Colonic mucosa (tissue), 2 donors: Measurements from ENCODE around the gene KPNA6. TPM values are rescaled to one million over a fixed set of nuclear protein-coding genes. Genes with fewer than 3 reads are reported as not detected.

Experiments used
- microRNA-seq: library from miRNA; unstranded; fragments of <30 nt; microRNA quantifications from one replicate; pipeline ENCODE4, GENCODE V29; 2019
- total RNA-seq, 2 donors: library from RNA; stranded (reverse); fragmentation: NEBNext Ultra II Directional in 1 of 2; extraction: Animal tissue kit (Norgen Biotek cat#: 25700) in 1 of 2; gene quantifications; one replicate each; pipeline ENCODE4 v1.2.1, GENCODE V29; 2021
- donor health status: DM: no; HTN: no; CAD: no.
- donor health status: DM: no; HTN: no; CAD: no.

The KPNA6 gene
- total RNA-seq, 2 donors from 2014 or later, result 56.7 to 66.9 TPM

Small RNAs within 50 kb of the gene (microRNA-seq; reads per million reads assigned to microRNA genes)
- not detected for gene MIR5585

Other genes with a start within 250 kb of the KPNA6 start
- 100 to 1,000 TPM; 240 to 332 TPM for gene PTP4A2, start 169.7 kb upstream of the KPNA6 start, total RNA-seq
- gene KHDRBS1, start 94.2 kb upstream of the KPNA6 start, total RNA-seq, result 100 to 1,000 TPM; 105 to 147 TPM
- gene TMEM39B, start 35.1 kb upstream of the KPNA6 start, total RNA-seq, result 10 to 100 TPM; 12.3 to 18.2 TPM
- 10 to 100 TPM; 32.5 to 47.7 TPM for gene TXLNA, start 71.6 kb downstream of the KPNA6 start, total RNA-seq
- gene CCDC28B, start 92.5 kb downstream of the KPNA6 start, total RNA-seq, result 1 to 10 TPM; 2.8 to 5.1 TPM
- gene IQCC, start 97.6 kb downstream of the KPNA6 start, total RNA-seq, result 1 to 10 TPM; 1.8 to 4.3 TPM
- gene DCDC2B, start 101.0 kb downstream of the KPNA6 start, total RNA-seq, result not detected
- 10 to 100 TPM; 20.3 to 27.0 TPM for gene TMEM234, start 114.3 kb downstream of the KPNA6 start, total RNA-seq
- 100 to 1,000 TPM; 142 to 264 TPM for gene EIF3I, start 114.4 kb downstream of the KPNA6 start, total RNA-seq
- gene FAM167B, start 139.2 kb downstream of the KPNA6 start, total RNA-seq, result 1 to 10 TPM; 4.2 to 5.5 TPM
- 10 to 100 TPM in 1 of 2 donors, 1 to 10 TPM in 1; 3.7 to 24.7 TPM for gene LCK, start 143.2 kb downstream of the KPNA6 start, total RNA-seq
- gene HDAC1, start 184.0 kb downstream of the KPNA6 start, total RNA-seq, result 100 to 1,000 TPM; 226 to 291 TPM
- 100 to 1,000 TPM; 174 to 199 TPM for gene MARCKSL1, start 228.2 kb downstream of the KPNA6 start, total RNA-seq